ENCODE measurements around the gene OPCML. TPM values are rescaled to one million over a fixed set of nuclear protein-coding genes. Genes with fewer than 3 reads are reported as not detected.

The OPCML gene
- total RNA-seq, 3 donors from 2014 or later (not counting 1 experiment from before 2014, with no cell fraction given): not detected

DNA sequence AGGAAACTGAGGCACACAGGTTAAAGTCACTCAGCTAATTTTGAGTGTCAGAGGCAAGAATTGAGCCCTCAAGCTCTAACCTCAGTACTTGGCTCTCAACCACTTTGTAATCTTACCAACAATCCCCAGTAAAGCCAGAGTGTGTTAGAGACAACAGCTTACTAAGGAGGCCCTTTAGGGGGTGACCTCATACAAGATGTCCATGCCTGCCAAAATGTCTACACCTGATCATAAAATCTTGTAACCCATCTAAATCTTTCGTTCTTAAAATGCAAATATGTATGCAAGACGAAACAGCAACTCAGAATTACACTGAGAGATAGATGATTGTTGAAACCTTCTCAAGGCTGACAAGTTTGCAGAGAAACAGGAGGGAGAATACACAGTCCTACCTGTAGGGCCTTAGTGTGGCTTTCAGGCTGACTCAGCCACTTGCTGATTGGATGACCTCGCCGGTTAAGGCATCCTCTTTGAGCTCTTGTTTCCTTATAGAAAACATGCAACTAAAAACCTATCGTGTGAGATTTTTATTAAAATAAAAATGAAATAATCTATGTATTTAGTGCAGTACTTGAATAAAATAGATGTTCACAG, 143.2 kb downstream of the OPCML start:
- no peaks in the 10 kb centered on the region for H3K4me1 ChIP-seq (ENCODE audit: control insufficient read depth, insufficient read depth, low read length)
- no peak overlapping the region for H3K4me3 ChIP-seq (ENCODE audit: low read length)
- H3K9me3 ChIP-seq (ENCODE audit: control insufficient read depth, insufficient read depth, low read length): no peaks in the 10 kb centered on the region
- no peak overlapping the region for H3K27ac ChIP-seq (ENCODE audit: low read length)
- TF ChIP-seq CTCF (IDR thresholded peaks at IDR 0.05): no peak
- Mint-ChIP-seq H3K36me3 (no peaks in the 10 kb centered on the region), H3K4me3 (no peak overlapping the region), H3K27ac (no peak overlapping the region), H3K4me1 (no peaks in the 10 kb centered on the region), H3K27me3 (ENCODE audit: low read depth in 2 of 2) (peaks cover 0 to 3% of the 10 kb centered on the region in 2 donors), H3K9me3 (peaks cover 0 to 2% of the 10 kb centered on the region in 2 donors)
- DNase-seq: no peak
- intact Hi-C loops (cut with micrococcal nuclease): no loop called here
- H3K36me3 ChIP-seq (ENCODE audit: control insufficient read depth, insufficient read depth, low read length): no peaks in the 10 kb centered on the region
- no peak for ATAC-seq
- H3K27me3 ChIP-seq (ENCODE audit: control insufficient read depth, insufficient read depth, low read length): no peaks in the 10 kb centered on the region
- 70% methylated on average over 1 of the region's 5 CpGs for WGBS (ENCODE audit: insufficient coverage)

DNA sequence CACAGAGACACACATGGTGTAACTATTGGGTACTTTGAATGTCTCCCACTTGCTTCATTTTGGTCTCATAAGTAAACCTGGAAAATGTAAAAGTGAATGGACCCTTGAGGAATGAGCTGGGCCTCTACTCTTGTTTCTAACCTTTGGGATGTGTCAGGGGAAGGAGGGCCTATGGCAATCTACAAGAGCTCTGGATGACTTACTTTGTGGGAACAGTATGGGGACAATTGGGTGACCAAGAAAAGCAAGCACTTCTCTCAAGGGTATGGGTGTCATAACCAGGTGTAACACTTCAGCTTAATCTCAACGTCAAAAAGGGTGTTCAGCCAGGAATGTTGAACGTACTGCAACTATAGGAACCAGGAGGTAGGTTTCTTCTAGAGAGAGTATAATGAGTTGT, 144.0 kb downstream of the OPCML start:
- Histone ChIP-seq H3K4me1 (ENCODE audit: control insufficient read depth, insufficient read depth, low read length) (no peaks in the 10 kb centered on the region), H3K9me3 (ENCODE audit: control insufficient read depth, insufficient read depth, low read length) (no peaks in the 10 kb centered on the region), H3K27ac (ENCODE audit: low read length) (no peak overlapping the region), H3K36me3 (ENCODE audit: control insufficient read depth, insufficient read depth, low read length) (no peaks in the 10 kb centered on the region), H3K27me3 (ENCODE audit: control insufficient read depth, insufficient read depth, low read length) (no peaks in the 10 kb centered on the region), H3K4me3 (ENCODE audit: low read length) (no peak overlapping the region)
- Mint-ChIP-seq H3K36me3 (no peaks in the 10 kb centered on the region), H3K27me3 (ENCODE audit: low read depth in 2 of 2) (no peaks in the 10 kb centered on the region), H3K4me3 (no peak overlapping the region), H3K9me3 (peaks cover 0 to 2% of the 10 kb centered on the region in 2 donors), H3K4me1 (no peaks in the 10 kb centered on the region), H3K27ac (no peak overlapping the region)
- no peak for TF ChIP-seq CTCF (IDR thresholded peaks at IDR 0.05)
- no peak for DNase-seq
- 84% methylated on average over 2 of the region's 2 CpGs for WGBS (ENCODE audit: insufficient coverage)
- no peak for ATAC-seq
- intact Hi-C loops (cut with micrococcal nuclease): no loop called here

DNA sequence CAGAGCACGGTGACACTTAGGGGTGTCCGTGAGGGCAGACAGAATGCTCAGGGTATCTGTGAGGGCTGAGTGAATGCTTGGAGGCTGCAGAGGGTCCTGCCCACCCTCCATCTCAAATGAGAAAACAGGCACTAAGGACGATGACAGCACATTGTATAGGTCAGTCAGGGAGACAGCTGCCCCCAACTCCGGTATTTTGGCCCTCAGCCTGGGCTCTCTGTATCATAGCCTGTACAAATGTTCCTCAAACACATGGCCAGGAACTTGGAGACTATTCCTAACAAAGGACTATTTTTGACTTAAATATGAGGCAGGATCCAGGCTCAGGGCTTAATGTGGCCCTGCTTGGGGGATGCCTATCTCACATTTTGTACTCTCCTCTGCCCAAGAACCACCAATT, 145.4 kb downstream of the OPCML start:
- H3K4me3 Mint-ChIP-seq: no peak overlapping the region
- Histone ChIP-seq H3K4me1 (ENCODE audit: control insufficient read depth, insufficient read depth, low read length) (no peaks in the 10 kb centered on the region), H3K4me3 (ENCODE audit: low read length) (no peak overlapping the region), H3K27ac (ENCODE audit: low read length) (no peak overlapping the region), H3K36me3 (ENCODE audit: control insufficient read depth, insufficient read depth, low read length) (no peaks in the 10 kb centered on the region), H3K27me3 (ENCODE audit: control insufficient read depth, insufficient read depth, low read length) (no peaks in the 10 kb centered on the region), H3K9me3 (ENCODE audit: control insufficient read depth, insufficient read depth, low read length) (no peaks in the 10 kb centered on the region)
- H3K36me3 Mint-ChIP-seq: no peaks in the 10 kb centered on the region
- ATAC-seq (no peak), DNase-seq (no peak)
- H3K27me3 Mint-ChIP-seq (ENCODE audit: low read depth in 2 of 2): no peaks in the 10 kb centered on the region
- no peak overlapping the region for H3K27ac Mint-ChIP-seq
- 75% methylated on average over 4 of the region's 4 CpGs for WGBS (ENCODE audit: insufficient coverage)
- no peak for TF ChIP-seq CTCF (IDR thresholded peaks at IDR 0.05)
- H3K9me3 Mint-ChIP-seq: peaks cover 0 to 3% of the 10 kb centered on the region in 2 donors
- H3K4me1 Mint-ChIP-seq: no peaks in the 10 kb centered on the region
- intact Hi-C loops (cut with micrococcal nuclease): no loop called here

- no peak for ATAC-seq
- peaks cover 0 to 3% of the 10 kb centered on the region in 2 donors for H3K9me3 Mint-ChIP-seq
These were observed 146.0 kb downstream of the OPCML start for GRCh38 chr11:133386262-133386661.

More at GRCh38 chr11:133386262-133386661, 146.0 kb downstream of the OPCML start:
- DNase-seq: no peak
- 8% methylated on average over 2 of the region's 4 CpGs for WGBS (ENCODE audit: insufficient coverage)
- no peaks in the 10 kb centered on the region for H3K4me1 ChIP-seq (ENCODE audit: control insufficient read depth, insufficient read depth, low read length)
- no peak for TF ChIP-seq CTCF (IDR thresholded peaks at IDR 0.05)
- H3K4me3 Mint-ChIP-seq: no peak overlapping the region
- intact Hi-C loops (cut with micrococcal nuclease): no loop called here
- H3K36me3 Mint-ChIP-seq: no peaks in the 10 kb centered on the region
- H3K27me3 Mint-ChIP-seq (ENCODE audit: low read depth in 2 of 2): no peaks in the 10 kb centered on the region
- no peaks in the 10 kb centered on the region for H3K4me1 Mint-ChIP-seq
- H3K27ac Mint-ChIP-seq: no peak overlapping the region
- no peaks in the 10 kb centered on the region for H3K9me3 ChIP-seq (ENCODE audit: control insufficient read depth, insufficient read depth, low read length)
- no peaks in the 10 kb centered on the region for H3K36me3 ChIP-seq (ENCODE audit: control insufficient read depth, insufficient read depth, low read length)
- no peak overlapping the region for H3K27ac ChIP-seq (ENCODE audit: low read length)
- no peak overlapping the region for H3K4me3 ChIP-seq (ENCODE audit: low read length)
- no peaks in the 10 kb centered on the region for H3K27me3 ChIP-seq (ENCODE audit: control insufficient read depth, insufficient read depth, low read length)

Measured in natural killer cell (primary cell).